ENCODE data around the gene ST3GAL4. TPM values are rescaled to one million over a fixed set of nuclear protein-coding genes. Genes with fewer than 3 reads are reported as not detected.
"Not testable (repeated sequence)": the region's sequence is repeated elsewhere in the genome, so short reads cannot be mapped to it uniquely, and the experiment has no call there.

The ST3GAL4 gene
- total RNA-seq, 4 donors from 2014 or later = 42.1 to 56.2 (median 47.2) TPM

DNA sequence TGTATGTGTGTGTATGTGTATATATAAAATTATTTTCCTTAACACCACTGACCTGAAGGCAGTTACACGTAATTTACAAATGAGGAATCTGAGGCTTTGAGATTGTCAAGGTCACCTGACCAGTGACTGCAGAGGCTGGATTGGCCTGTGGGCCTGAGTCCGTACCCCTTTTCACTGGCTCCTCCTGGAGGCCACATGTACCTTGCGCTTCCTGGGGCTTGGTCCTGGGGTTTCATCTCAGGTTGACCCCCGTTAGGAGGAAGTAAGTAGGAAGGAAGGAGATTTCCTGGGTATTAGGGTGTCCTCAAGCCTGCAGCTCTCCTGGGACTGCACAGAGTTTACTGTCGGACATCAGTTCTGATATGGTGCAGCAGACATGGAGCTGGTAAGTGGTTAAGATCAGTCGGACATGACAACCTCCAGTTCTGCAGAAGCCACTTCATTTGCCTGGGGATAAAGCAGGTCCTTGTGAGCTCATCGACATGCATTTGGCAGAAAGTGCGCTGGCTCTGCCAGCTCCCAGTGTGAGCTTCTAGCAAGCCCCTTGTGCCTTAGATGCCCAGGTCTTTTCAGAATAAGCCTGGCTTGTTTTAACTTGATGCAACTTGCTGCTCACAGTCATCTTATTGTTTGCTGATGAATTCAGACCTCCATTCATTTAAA is 36.6 kb downstream of the ST3GAL4 start:
- WGBS, 2 donors (ENCODE audit: low coverage in 1 of 2) = 44 to 67% methylated on average over 3 to 5 of the region's 8 CpGs
- no peak for TF ChIP-seq POLR2A (IDR thresholded peaks at IDR 0.05)
- TF ChIP-seq, protein P1, sequence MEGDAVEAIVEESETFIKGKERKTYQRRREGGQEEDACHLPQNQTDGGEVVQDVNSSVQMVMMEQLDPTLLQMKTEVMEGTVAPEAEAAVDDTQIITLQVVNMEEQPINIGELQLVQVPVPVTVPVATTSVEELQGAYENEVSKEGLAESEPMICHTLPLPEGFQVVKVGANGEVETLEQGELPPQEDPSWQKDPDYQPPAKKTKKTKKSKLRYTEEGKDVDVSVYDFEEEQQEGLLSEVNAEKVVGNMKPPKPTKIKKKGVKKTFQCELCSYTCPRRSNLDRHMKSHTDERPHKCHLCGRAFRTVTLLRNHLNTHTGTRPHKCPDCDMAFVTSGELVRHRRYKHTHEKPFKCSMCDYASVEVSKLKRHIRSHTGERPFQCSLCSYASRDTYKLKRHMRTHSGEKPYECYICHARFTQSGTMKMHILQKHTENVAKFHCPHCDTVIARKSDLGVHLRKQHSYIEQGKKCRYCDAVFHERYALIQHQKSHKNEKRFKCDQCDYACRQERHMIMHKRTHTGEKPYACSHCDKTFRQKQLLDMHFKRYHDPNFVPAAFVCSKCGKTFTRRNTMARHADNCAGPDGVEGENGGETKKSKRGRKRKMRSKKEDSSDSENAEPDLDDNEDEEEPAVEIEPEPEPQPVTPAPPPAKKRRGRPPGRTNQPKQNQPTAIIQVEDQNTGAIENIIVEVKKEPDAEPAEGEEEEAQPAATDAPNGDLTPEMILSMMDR (IDR thresholded peaks at IDR 0.05) = peak in 2 of 4 experiments; percentile 5 to 36
- Histone ChIP-seq H3K9me3 (no peaks in the 10 kb centered on the region), H3K4me3 (no peak overlapping the region), H3K36me3 (no peaks in the 10 kb centered on the region), H3K27ac (peak overlapping the region in 2 of 4 donors; percentile 31 to 41), H3K27me3 (no peaks in the 10 kb centered on the region), H3K4me1 (peaks cover 0 to 69% (median 12%) of the 10 kb centered on the region in 3 donors)
- no peak for ATAC-seq

DNA sequence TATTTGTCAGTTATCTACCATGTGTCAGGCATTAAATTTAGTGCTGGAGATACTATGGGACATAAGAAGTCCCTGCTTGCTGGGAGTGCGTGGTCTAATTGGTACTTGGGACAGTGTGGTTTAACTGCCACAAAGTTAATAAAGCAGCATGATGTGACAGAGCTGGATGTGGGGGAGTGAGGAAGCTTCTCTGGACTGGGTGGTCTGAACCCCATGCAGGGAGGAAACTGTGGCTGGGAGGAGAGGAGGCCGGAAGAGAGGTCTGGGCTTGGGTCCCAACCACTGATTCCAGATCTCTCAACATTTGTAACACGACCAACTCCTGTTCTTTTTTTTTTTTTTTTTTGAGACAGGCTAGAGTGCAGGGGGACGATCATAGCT is 37.1 kb downstream of the ST3GAL4 start:
- 41 to 47% methylated on average over 2 to 4 of the region's 4 CpGs for WGBS, 2 donors (ENCODE audit: low coverage in 1 of 2)

DNA sequence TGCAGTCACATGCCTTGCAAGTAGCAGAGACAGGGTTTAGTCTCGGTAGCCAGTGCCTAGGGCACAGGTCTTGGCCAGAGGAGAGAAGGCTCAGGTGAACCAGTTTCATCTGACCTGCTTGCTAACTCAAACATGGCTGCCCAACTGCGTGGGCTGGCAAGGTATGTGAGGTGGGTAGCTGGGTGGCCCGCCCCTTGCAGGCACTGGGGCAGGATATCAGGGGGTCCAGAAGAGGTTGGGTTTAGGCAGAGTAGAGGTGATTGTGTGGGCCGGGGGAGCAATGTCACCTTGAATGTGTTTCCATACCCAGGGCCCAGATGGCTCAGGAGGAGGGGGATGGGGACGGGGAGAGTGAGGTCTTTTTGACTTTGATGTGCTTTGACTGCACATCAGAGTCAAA is 37.7 kb downstream of the ST3GAL4 start:
- no peaks in the 10 kb centered on the region for H3K9me3 ChIP-seq
- no peaks in the 10 kb centered on the region for H3K36me3 ChIP-seq
- TF ChIP-seq, protein P1 (IDR thresholded peaks at IDR 0.05) = no peak
- no peak for TF ChIP-seq POLR2A (IDR thresholded peaks at IDR 0.05)
- no peak for TF ChIP-seq EP300 (IDR thresholded peaks at IDR 0.05)
- no peak for TF ChIP-seq POLR2AphosphoS5 (IDR thresholded peaks at IDR 0.05)
- H3K4me3 ChIP-seq = no peak overlapping the region
- peak overlapping the region in 2 of 4 donors; percentile 38 to 57 for H3K27ac ChIP-seq
- 60 to 100% methylated on average over 1 of the region's 5 CpGs for WGBS, 2 donors (ENCODE audit: low coverage in 1 of 2)
- no peaks in the 10 kb centered on the region for H3K27me3 ChIP-seq
- no peak for ATAC-seq
- peaks cover 0 to 70% (median 12%) of the 10 kb centered on the region in 3 donors for H3K4me1 ChIP-seq

More for the DNA sequence above, 37.1 kb downstream of the ST3GAL4 start:
- no peak overlapping the region for H3K4me3 ChIP-seq
- H3K9me3 ChIP-seq = no peaks in the 10 kb centered on the region
- peak overlapping the region in 2 of 4 donors; percentile 38 to 57 for H3K27ac ChIP-seq
- H3K27me3 ChIP-seq = no peaks in the 10 kb centered on the region
- no peaks in the 10 kb centered on the region for H3K36me3 ChIP-seq
- no peak for ATAC-seq
- TF ChIP-seq POLR2AphosphoS5 (IDR thresholded peaks at IDR 0.05) (no peak), EP300 (IDR thresholded peaks at IDR 0.05) (no peak), POLR2A (IDR thresholded peaks at IDR 0.05) (no peak)
- TF ChIP-seq, protein P1 (IDR thresholded peaks at IDR 0.05) = no peak
- H3K4me1 ChIP-seq = peaks cover 0 to 72% (median 12%) of the 10 kb centered on the region in 3 donors

DNA sequence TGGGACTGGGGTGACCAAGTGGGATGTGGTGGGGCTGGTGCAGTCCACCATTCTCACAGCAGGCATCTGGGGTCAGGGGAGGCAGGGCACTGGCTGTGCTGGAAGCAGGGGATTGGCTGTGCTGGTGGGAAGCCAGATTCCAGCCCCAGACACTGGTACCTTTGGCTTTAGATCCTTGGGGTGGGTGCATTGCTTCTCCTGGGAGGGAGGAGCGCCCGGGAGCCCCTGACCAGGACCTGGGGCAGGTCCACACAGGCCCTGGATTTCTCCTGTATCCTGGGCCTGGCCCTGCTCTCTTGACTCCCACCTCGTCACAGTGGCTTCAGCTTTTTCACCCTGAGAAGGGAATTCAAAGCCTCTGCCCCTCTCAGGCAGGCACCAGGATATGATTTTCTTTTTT is 38.5 kb downstream of the ST3GAL4 start:
- no peaks in the 10 kb centered on the region for H3K27me3 ChIP-seq
- TF ChIP-seq EP300 (IDR thresholded peaks at IDR 0.05) (no peak), POLR2AphosphoS5 (IDR thresholded peaks at IDR 0.05) (no peak), POLR2A (IDR thresholded peaks at IDR 0.05) (no peak)
- TF ChIP-seq, protein P1 (IDR thresholded peaks at IDR 0.05) = no peak
- H3K9me3 ChIP-seq = no peaks in the 10 kb centered on the region
- peaks cover 0 to 67% (median 12%) of the 10 kb centered on the region in 3 donors for H3K4me1 ChIP-seq
- 100% methylated on average over 1 of the region's 3 CpGs; no CpG with 5 or more reads in 1 of the 2 donors for WGBS, 2 donors (ENCODE audit: low coverage in 1 of 2)
- H3K27ac ChIP-seq = peak overlapping the region in 2 of 4 donors; percentile 18 to 66
- H3K36me3 ChIP-seq = no peaks in the 10 kb centered on the region
- no peak overlapping the region for H3K4me3 ChIP-seq
- ATAC-seq = no peak

DNA sequence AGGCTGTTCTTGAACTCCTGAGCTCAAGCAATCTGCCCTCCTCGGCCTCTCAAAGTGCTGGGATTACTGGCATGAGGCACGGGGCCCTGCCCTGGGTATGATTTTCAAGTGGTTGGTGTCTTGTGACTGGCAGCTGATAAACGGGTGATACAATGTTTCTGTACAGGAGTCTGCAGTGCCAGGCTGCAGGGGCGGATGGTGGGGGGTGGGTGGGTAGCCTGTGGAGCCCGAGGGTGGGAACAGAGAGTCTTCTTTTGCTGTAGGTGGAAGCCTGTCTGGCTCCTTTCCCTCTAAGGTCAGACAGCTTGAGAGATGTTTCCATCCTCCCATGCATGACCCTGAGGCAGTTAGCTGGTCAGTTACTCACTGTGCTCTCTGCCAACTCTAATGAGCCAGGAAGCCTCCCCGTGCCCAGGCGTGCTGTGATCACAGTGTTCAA is 39.2 kb downstream of the ST3GAL4 start:
- not testable (repeated sequence) for H3K9me3 ChIP-seq, H3K36me3 ChIP-seq, H3K27me3 ChIP-seq, H3K4me3 ChIP-seq, ATAC-seq
- WGBS, 2 donors (ENCODE audit: low coverage in 1 of 2) = 47% methylated on average over 3 of the region's 7 CpGs; no CpG with 5 or more reads in 1 of the 2 donors
- H3K27ac ChIP-seq = peak overlapping the region in 1 of 4 donors; percentile 66
- peaks cover 0 to 67% (median 12%) of the 10 kb centered on the region in 3 donors for H3K4me1 ChIP-seq

DNA sequence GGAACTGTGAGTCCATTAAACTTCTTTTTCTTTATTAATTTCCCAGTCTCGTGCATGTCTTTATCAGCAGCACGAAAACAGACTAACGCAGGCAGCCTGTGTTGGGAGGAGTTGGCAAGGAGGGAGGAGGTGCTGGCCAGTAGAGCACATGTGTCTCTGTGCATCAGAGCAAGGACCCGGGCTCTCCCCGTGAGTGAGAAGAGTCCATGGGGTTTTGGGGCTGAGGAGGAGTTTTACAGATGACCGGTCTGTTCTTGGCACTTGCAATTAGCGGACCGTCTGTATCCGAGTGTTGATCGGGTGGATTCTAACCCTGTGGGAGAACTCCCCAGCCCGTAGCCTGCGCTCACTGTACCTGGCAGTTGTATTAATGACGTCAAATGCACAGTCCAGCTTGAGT is 40.3 kb downstream of the ST3GAL4 start:
- ATAC-seq = peak; percentile 89
- not testable (repeated sequence) for H3K36me3 ChIP-seq, H3K27me3 ChIP-seq, H3K9me3 ChIP-seq, H3K4me3 ChIP-seq
- H3K27ac ChIP-seq = peak overlapping the region in 2 of 4 donors; percentile 45 to 66
- WGBS, 2 donors (ENCODE audit: low coverage in 1 of 2) = 30 to 60% methylated on average over 1 to 2 of the region's 13 CpGs
- peaks cover 0 to 64% (median 9%) of the 10 kb centered on the region in 3 donors for H3K4me1 ChIP-seq

DNA sequence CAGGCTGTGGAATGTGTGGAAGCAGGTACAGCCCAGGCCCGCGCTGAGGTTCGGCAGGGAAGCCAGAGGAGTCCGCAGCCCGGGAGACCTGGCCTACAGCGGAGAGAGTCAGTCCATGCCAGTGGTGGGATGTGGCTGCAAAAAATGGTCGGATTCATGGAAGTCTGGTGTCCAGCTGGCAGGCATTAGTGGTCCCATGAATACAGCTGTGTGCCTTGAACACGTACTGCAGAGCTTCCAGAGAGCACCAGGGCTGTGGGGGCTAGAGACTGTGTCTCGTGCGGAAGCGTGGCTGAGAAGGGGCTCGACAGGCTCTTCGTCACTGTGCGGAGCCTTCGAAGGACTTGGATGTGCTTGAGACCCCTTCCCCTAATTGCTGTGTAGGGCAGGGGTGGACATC is 40.8 kb downstream of the ST3GAL4 start:
- H3K36me3 ChIP-seq, ATAC-seq, H3K4me3 ChIP-seq, H3K27me3 ChIP-seq, H3K9me3 ChIP-seq: not testable (repeated sequence)
- Histone ChIP-seq H3K27ac (peak overlapping the region in 1 of 4 donors; percentile 52), H3K4me1 (peaks cover 0 to 60% (median 8%) of the 10 kb centered on the region in 3 donors)
- no CpG with 5 or more reads among the region's 15 CpGs for WGBS, 2 donors (ENCODE audit: low coverage in 1 of 2)
